GM13977 (cell line): Measurements from ENCODE around the gene NCBP3.

ENCODE experiments used
- DNase-seq: peaks from one replicate; pipeline ENCODE4 v3.0.0; 2012; ENCODE audit warnings: low spot score
- in situ Hi-C: fragments of 300-500 bp; cut with MboI; formaldehyde crosslinking; loops from one replicate; pipeline ENCODE4 v1.12.0; 2022; ENCODE audit warnings: low sequenced_read_pairs, low pct_unique_long_range_greater_than_20kb, mixed read lengths, inconsistent platforms; ENCODE audit not compliant: unreplicated experiment
- TF ChIP-seq, protein P1 (sequence below): IDR thresholded peaks from 2 replicates; pipeline ENCODE4 v1.5.1; 2012; ENCODE audit warnings: mild to moderate bottlenecking, control low read depth; ENCODE audit not compliant: insufficient read depth; ENCODE audit errors: extremely low read depth, missing control alignments

The NCBP3 gene

DNA sequence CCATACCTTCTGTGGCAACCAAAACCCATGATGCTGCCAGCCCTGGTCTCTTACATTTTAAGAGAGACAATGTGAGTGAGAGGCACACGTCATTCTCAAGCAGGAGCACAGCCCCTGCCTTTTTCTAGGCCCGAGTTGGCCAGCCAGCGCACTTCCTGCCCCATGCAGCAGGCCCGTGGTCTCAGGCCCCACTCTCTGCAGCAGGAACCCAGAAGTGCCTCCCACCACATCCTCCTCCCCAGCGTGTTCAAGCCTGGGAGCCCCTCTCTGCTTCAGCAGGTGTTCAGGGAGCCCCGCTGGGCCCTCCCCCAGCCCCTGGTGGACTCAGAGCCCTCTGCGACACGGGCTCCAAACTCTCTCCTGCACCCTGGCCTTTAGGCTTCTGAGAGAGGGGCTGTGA is 75.6 kb downstream of the NCBP3 start:
- TF ChIP-seq, protein P1, sequence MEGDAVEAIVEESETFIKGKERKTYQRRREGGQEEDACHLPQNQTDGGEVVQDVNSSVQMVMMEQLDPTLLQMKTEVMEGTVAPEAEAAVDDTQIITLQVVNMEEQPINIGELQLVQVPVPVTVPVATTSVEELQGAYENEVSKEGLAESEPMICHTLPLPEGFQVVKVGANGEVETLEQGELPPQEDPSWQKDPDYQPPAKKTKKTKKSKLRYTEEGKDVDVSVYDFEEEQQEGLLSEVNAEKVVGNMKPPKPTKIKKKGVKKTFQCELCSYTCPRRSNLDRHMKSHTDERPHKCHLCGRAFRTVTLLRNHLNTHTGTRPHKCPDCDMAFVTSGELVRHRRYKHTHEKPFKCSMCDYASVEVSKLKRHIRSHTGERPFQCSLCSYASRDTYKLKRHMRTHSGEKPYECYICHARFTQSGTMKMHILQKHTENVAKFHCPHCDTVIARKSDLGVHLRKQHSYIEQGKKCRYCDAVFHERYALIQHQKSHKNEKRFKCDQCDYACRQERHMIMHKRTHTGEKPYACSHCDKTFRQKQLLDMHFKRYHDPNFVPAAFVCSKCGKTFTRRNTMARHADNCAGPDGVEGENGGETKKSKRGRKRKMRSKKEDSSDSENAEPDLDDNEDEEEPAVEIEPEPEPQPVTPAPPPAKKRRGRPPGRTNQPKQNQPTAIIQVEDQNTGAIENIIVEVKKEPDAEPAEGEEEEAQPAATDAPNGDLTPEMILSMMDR: no peak
- in situ Hi-C loops: no loop called here
- DNase-seq: peak; percentile 64

DNA sequence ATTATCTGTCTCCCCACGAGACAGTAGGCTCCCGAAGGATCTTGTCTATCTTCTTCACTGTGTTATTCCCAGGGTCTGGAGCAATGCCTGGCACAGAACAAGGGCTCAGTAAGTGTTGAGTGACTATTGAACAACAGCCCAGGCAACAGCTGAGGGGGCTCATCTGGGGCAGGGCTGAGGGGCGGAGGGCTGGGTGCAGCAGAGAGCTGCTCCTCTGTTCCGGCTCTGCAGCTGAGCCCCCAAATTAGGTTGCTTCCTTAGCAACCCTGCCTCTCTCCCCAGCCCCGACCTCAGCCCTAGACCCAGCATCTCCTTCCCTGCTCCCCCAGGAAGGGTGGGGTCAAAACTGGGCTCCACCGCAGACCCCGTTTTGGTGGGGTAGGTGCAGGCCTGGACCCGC is 77.3 kb downstream of the NCBP3 start:
- no peak for DNase-seq
- TF ChIP-seq, protein P1: no peak

GRCh38 chr17:3768341-3768740 is 77.7 kb downstream of the NCBP3 start:
- in situ Hi-C loops: no loop called here
- no peak for DNase-seq
- TF ChIP-seq, protein P1: no peak

More for the DNA sequence above, 77.3 kb downstream of the NCBP3 start:
- in situ Hi-C loops: no loop called here

- DNase-seq: no peak
- in situ Hi-C loops: no loop called here
- TF ChIP-seq, protein P1: no peak
These were observed 79.3 kb downstream of the NCBP3 start for GRCh38 chr17:3766779-3767178.

GRCh38 chr17:3765981-3766380 is 80.1 kb downstream of the NCBP3 start:
- in situ Hi-C loops: no loop called here
- no peak for DNase-seq
- TF ChIP-seq, protein P1: no peak

- DNase-seq: no peak
- in situ Hi-C loops: no loop called here
- TF ChIP-seq, protein P1: no peak
These were observed 82.3 kb downstream of the NCBP3 start for GRCh38 chr17:3763777-3764170.
